GM12872 (cell line): ENCODE data around the gene ZNF385B.

Experiments
- TF ChIP-seq, protein P1 (sequence below): IDR thresholded peaks from 3 replicates; pipeline ENCODE4 v1.5.1; 2011; ENCODE audit warnings: low read depth, mild to moderate bottlenecking, low read length, moderate library complexity; ENCODE audit not compliant: insufficient read depth

ZNF385B gene

GRCh38 chr2:179862898-179863458 lies 1.6 kb upstream of the ZNF385B start:
- TF ChIP-seq, protein P1, sequence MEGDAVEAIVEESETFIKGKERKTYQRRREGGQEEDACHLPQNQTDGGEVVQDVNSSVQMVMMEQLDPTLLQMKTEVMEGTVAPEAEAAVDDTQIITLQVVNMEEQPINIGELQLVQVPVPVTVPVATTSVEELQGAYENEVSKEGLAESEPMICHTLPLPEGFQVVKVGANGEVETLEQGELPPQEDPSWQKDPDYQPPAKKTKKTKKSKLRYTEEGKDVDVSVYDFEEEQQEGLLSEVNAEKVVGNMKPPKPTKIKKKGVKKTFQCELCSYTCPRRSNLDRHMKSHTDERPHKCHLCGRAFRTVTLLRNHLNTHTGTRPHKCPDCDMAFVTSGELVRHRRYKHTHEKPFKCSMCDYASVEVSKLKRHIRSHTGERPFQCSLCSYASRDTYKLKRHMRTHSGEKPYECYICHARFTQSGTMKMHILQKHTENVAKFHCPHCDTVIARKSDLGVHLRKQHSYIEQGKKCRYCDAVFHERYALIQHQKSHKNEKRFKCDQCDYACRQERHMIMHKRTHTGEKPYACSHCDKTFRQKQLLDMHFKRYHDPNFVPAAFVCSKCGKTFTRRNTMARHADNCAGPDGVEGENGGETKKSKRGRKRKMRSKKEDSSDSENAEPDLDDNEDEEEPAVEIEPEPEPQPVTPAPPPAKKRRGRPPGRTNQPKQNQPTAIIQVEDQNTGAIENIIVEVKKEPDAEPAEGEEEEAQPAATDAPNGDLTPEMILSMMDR: no peak

GRCh38 chr2:179861027-179861415 lies 391 bp downstream of the ZNF385B start:
- TF ChIP-seq, protein P1: no peak

GRCh38 chr2:179860255-179861026 lies 971 bp downstream of the ZNF385B start:
- TF ChIP-seq, protein P1: no peak

- TF ChIP-seq, protein P1: no peak
These were observed 1.9 kb downstream of the ZNF385B start for GRCh38 chr2:179859523-179859922.

DNA sequence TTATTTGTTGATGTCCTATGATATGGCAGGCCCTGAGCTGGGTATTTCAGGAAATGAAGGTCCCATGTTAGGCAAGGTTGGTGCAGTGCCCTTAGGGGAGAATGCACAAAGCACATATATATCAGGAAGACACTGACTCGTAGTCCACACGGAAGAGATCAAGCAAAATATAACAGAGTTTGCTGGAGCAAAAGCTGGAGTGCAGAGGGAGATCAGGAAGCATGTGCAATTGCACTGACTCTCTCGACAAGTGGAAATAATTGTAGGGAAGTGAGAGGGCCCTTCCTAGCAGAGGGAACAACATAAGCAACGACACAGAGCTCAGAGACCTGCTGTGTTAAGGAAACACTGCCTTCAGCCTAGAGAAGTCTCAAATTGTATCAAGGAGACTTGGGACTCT lies 4.2 kb downstream of the ZNF385B start:
- TF ChIP-seq, protein P1: no peak

- TF ChIP-seq, protein P1: no peak
These were observed 5.2 kb downstream of the ZNF385B start for GRCh38 chr2:179856205-179856604.

DNA sequence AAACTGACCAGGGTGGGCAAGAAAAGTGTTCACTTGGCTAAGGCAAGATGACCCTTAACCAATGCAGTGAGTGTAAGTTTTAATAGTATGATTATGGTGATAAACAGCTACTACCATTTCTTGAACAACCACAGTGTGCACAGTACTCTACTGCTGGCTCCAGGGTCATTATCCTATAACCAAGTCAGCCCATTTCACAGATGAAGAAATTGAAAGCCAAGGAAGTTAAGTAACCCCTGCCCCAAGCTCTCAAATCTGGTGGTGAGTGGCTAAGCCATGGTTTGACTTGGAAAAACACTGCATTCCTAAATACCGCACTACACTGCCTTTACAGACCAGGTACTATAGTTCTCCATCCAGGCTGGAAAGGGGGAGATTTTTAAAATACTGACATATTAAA lies 5.7 kb downstream of the ZNF385B start:
- TF ChIP-seq, protein P1: no peak
